ENCODE measurements around the gene CMBL. TPM values are rescaled to one million over a fixed set of nuclear protein-coding genes. Genes with fewer than 3 reads are reported as not detected.

The CMBL gene
- total RNA-seq, 2 experiments from 2014 or later = 0.36 TPM; not detected in 1

DNA sequence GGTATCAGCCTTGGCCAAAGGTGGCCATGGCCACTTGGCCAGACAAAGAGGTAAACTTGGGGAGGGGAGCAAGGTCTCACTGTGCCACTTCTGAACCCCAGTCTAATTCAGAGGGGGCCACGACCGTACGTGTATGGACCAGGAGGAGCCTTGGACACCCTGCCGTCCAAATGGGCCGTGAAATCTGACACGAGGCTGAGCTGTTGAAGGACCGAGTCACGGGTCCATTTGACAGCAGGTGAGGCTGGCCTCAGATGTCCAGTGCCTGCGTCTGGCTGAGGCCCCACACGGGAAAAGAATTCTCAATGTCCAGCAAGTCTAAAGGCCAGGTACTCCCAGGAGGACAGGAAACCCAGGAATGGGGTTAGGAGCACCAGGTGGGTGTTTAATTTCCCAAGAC lies 17.7 kb downstream of the CMBL start:
- H3K27ac ChIP-seq (ENCODE audit: low read depth in 1 of 2, low read length in 2 of 2) = no peak overlapping the region
- Mint-ChIP-seq H3K27me3 (no peaks in the 10 kb centered on the region), H3K4me3 (no peak overlapping the region), H3K27ac (no peak overlapping the region), H3K36me3 (ENCODE audit: low read depth) (no peaks in the 10 kb centered on the region), H3K9me3 (no peaks in the 10 kb centered on the region), H3K4me1 (ENCODE audit: low read depth) (no peaks in the 10 kb centered on the region)
- ChIA-PET POLR2A (interaction anchor here (1.6 kb wide), 1 partner anchor 63 kb away, joined by 3 read pairs; the partner anchor contains the start of gene MARCHF6), CTCF (no interaction called here)
- no peak overlapping the region for H3K4me3 ChIP-seq (ENCODE audit: low read length)
- no peaks in the 10 kb centered on the region for H3K9me3 ChIP-seq (ENCODE audit: control insufficient read depth in 1 of 2, insufficient read depth in 1 of 2, low read length in 2 of 2)
- peaks cover 8% of the 10 kb centered on the region for H3K4me1 ChIP-seq (ENCODE audit: insufficient read depth, low read length)
- DNase-seq (no peak), ATAC-seq (ENCODE audit: poor library complexity) (no peak)
- no peaks in the 10 kb centered on the region for H3K36me3 ChIP-seq (ENCODE audit: insufficient read depth, low read length)
- no peaks in the 10 kb centered on the region for H3K27me3 ChIP-seq (ENCODE audit: control insufficient read depth in 1 of 2, insufficient read depth in 2 of 2, low read length in 2 of 2)
- intact Hi-C loops (cut with DNase I, micrococcal nuclease) = loop anchor here (5.0 to 10.0 kb wide), 2 partner anchors 67 to 75 kb away; no protein-coding TSS in a partner anchor
- TF ChIP-seq, protein P1, sequence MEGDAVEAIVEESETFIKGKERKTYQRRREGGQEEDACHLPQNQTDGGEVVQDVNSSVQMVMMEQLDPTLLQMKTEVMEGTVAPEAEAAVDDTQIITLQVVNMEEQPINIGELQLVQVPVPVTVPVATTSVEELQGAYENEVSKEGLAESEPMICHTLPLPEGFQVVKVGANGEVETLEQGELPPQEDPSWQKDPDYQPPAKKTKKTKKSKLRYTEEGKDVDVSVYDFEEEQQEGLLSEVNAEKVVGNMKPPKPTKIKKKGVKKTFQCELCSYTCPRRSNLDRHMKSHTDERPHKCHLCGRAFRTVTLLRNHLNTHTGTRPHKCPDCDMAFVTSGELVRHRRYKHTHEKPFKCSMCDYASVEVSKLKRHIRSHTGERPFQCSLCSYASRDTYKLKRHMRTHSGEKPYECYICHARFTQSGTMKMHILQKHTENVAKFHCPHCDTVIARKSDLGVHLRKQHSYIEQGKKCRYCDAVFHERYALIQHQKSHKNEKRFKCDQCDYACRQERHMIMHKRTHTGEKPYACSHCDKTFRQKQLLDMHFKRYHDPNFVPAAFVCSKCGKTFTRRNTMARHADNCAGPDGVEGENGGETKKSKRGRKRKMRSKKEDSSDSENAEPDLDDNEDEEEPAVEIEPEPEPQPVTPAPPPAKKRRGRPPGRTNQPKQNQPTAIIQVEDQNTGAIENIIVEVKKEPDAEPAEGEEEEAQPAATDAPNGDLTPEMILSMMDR (IDR thresholded peaks at IDR 0.05) = no peak

- CTCF ChIA-PET = no interaction called here
- no peak overlapping the region for H3K4me3 Mint-ChIP-seq
- no peaks in the 10 kb centered on the region for H3K9me3 Mint-ChIP-seq
Measured at GRCh38 chr5:10289353-10289752, 18.3 kb downstream of the CMBL start.

GRCh38 chr5:10288592-10289219 lies 19.0 kb downstream of the CMBL start:
- intact Hi-C loops (cut with DNase I, micrococcal nuclease) = loop anchor here in 1 of 2 experiments (10.0 kb wide), 1 partner anchor 76 kb away; no protein-coding TSS in a partner anchor
- Histone ChIP-seq H3K4me1 (ENCODE audit: insufficient read depth, low read length) (peaks cover 13% of the 10 kb centered on the region), H3K27me3 (ENCODE audit: control insufficient read depth in 1 of 2, insufficient read depth in 2 of 2, low read length in 2 of 2) (no peaks in the 10 kb centered on the region), H3K27ac (ENCODE audit: low read depth in 1 of 2, low read length in 2 of 2) (no peak overlapping the region), H3K9me3 (ENCODE audit: control insufficient read depth in 1 of 2, insufficient read depth in 1 of 2, low read length in 2 of 2) (no peaks in the 10 kb centered on the region), H3K36me3 (ENCODE audit: insufficient read depth, low read length) (no peaks in the 10 kb centered on the region), H3K4me3 (ENCODE audit: low read length) (no peak overlapping the region)
- Mint-ChIP-seq H3K36me3 (ENCODE audit: low read depth) (no peaks in the 10 kb centered on the region), H3K27ac (no peak overlapping the region), H3K4me3 (no peak overlapping the region), H3K27me3 (no peaks in the 10 kb centered on the region), H3K4me1 (ENCODE audit: low read depth) (no peaks in the 10 kb centered on the region), H3K9me3 (no peaks in the 10 kb centered on the region)
- TF ChIP-seq, protein P1 (IDR thresholded peaks at IDR 0.05) = no peak
- peak in 10 of 14 experiments; percentile 9 to 49 (median 32) for DNase-seq
- CTCF ChIA-PET = no interaction called here
- ATAC-seq (ENCODE audit: poor library complexity) = no peak
- POLR2A ChIA-PET = no interaction called here

More at GRCh38 chr5:10289353-10289752, 18.3 kb downstream of the CMBL start:
- DNase-seq (no peak), ATAC-seq (ENCODE audit: poor library complexity) (no peak)
- no peak overlapping the region for H3K4me3 ChIP-seq (ENCODE audit: low read length)
- H3K27ac ChIP-seq (ENCODE audit: low read depth in 1 of 2, low read length in 2 of 2) = no peak overlapping the region
- no peaks in the 10 kb centered on the region for H3K27me3 ChIP-seq (ENCODE audit: control insufficient read depth in 1 of 2, insufficient read depth in 2 of 2, low read length in 2 of 2)
- no peaks in the 10 kb centered on the region for H3K36me3 ChIP-seq (ENCODE audit: insufficient read depth, low read length)
- POLR2A ChIA-PET = interaction anchor here (0.6 kb wide), 1 partner anchor 64 kb away, joined by 3 read pairs; the partner anchor contains the start of gene MARCHF6
- no peak overlapping the region for H3K27ac Mint-ChIP-seq
- H3K4me1 Mint-ChIP-seq (ENCODE audit: low read depth) = no peaks in the 10 kb centered on the region
- H3K9me3 ChIP-seq (ENCODE audit: control insufficient read depth in 1 of 2, insufficient read depth in 1 of 2, low read length in 2 of 2) = no peaks in the 10 kb centered on the region
- H3K4me1 ChIP-seq (ENCODE audit: insufficient read depth, low read length) = peaks cover 8% of the 10 kb centered on the region
- TF ChIP-seq, protein P1 (IDR thresholded peaks at IDR 0.05) = no peak
- no peaks in the 10 kb centered on the region for H3K27me3 Mint-ChIP-seq
- no peaks in the 10 kb centered on the region for H3K36me3 Mint-ChIP-seq (ENCODE audit: low read depth)
- intact Hi-C loops (cut with DNase I, micrococcal nuclease) = loop anchor here in 1 of 2 experiments (10.0 kb wide), 1 partner anchor 75 kb away; no protein-coding TSS in a partner anchor

All from CD4-positive, alpha-beta T cell (primary cell).